ENCODE results near the gene CHAF1A.

Gene CHAF1A

GRCh38 chr19:4396949-4397783 is 5.3 kb upstream of the CHAF1A start:
- TF ChIP-seq EZH2phosphoT487 (conservative IDR thresholded peaks at IDR 0.05; ENCODE audit: low read length), result no peak
- no peak for TF ChIP-seq CTCF (IDR thresholded peaks at IDR 0.05; ENCODE audit: insufficient read depth, low read length, poor library complexity, severe bottlenecking)
- Histone ChIP-seq H3K27me3 (ENCODE audit: low read length) (no peaks in the 10 kb centered on the region), H2AFZ (ENCODE audit: low read depth, low read length, severe bottlenecking) (no peak overlapping the region), H3K79me2 (ENCODE audit: insufficient read depth, low read length) (peaks cover 77% of the 10 kb centered on the region), H3K4me2 (ENCODE audit: low read depth, low read length, poor library complexity, severe bottlenecking) (no peak overlapping the region), H3F3A (ENCODE audit: insufficient read depth) (peaks cover 8% of the 10 kb centered on the region; the same call in 1 of the 2 replicates), H3K4me3 (ENCODE audit: insufficient read depth, low read length, poor library complexity, severe bottlenecking) (no peak overlapping the region), H3K9me3 (ENCODE audit: insufficient read depth, low read length) (no peaks in the 10 kb centered on the region), H3K27ac (ENCODE audit: low read depth, low read length) (no peak overlapping the region), H3K9ac (ENCODE audit: low read length) (no peak overlapping the region), H3K9me2 (replicated peaks; ENCODE audit: insufficient read depth, low read length) (no peaks in the 10 kb centered on the region), H3K36me3 (ENCODE audit: low read length) (0 out of 2 replicates have a peak, but pooled peaks cover 3% of the 10 kb centered on the region), H4K20me1 (ENCODE audit: low read depth, low read length) (peaks cover 5% of the 10 kb centered on the region; the same call in 1 of the 2 replicates)

- peaks cover 6% of the 10 kb centered on the region; the same call in 1 of the 2 replicates for H3K36me3 ChIP-seq (ENCODE audit: low read length)
- peaks cover 5% of the 10 kb centered on the region; the same call in 1 of the 2 replicates for H4K20me1 ChIP-seq (ENCODE audit: low read depth, low read length)
- H3K79me2 ChIP-seq (ENCODE audit: insufficient read depth, low read length), result peaks cover 76% of the 10 kb centered on the region
- H3K4me3 ChIP-seq (ENCODE audit: insufficient read depth, low read length, poor library complexity, severe bottlenecking), result peak overlapping the region; percentile 84
- H2AFZ ChIP-seq (ENCODE audit: low read depth, low read length, severe bottlenecking), result peak overlapping the region; percentile 6
- no peaks in the 10 kb centered on the region for H3K9me3 ChIP-seq (ENCODE audit: insufficient read depth, low read length)
- TF ChIP-seq CTCF (IDR thresholded peaks at IDR 0.05; ENCODE audit: insufficient read depth, low read length, poor library complexity, severe bottlenecking), result no peak
- TF ChIP-seq EZH2phosphoT487 (conservative IDR thresholded peaks at IDR 0.05; ENCODE audit: low read length), result no peak
- H3K9ac ChIP-seq (ENCODE audit: low read length), result peak overlapping the region; percentile 92
- H3K9me2 ChIP-seq (replicated peaks; ENCODE audit: insufficient read depth, low read length), result no peaks in the 10 kb centered on the region
- H3K27ac ChIP-seq (ENCODE audit: low read depth, low read length), result peak overlapping the region; percentile 53
- H3F3A ChIP-seq (ENCODE audit: insufficient read depth), result peaks cover 8% of the 10 kb centered on the region; the same call in 1 of the 2 replicates
- H3K4me2 ChIP-seq (ENCODE audit: low read depth, low read length, poor library complexity, severe bottlenecking), result peak overlapping the region; percentile 59
- no peaks in the 10 kb centered on the region for H3K27me3 ChIP-seq (ENCODE audit: low read length)
Measured at GRCh38 chr19:4399812-4400134, 2.7 kb upstream of the CHAF1A start.

GRCh38 chr19:4400135-4400936 is 2.1 kb upstream of the CHAF1A start, which contains the start of gene SH3GL1:
Gene SH3GL1 (minus strand): TSS chr19:4400547. CDS start chr19:4400368, 179 bp downstream.
- Histone ChIP-seq H3K79me2 (ENCODE audit: insufficient read depth, low read length) (peaks cover 76% of the 10 kb centered on the region), H3K27me3 (ENCODE audit: low read length) (no peaks in the 10 kb centered on the region), H3K27ac (ENCODE audit: low read depth, low read length) (peak within 1 kb of the TSS; percentile 62), H3K9me2 (replicated peaks; ENCODE audit: insufficient read depth, low read length) (no peaks in the 10 kb centered on the region), H3K9me3 (ENCODE audit: insufficient read depth, low read length) (no peaks in the 10 kb centered on the region), H4K20me1 (ENCODE audit: low read depth, low read length) (peaks cover 5% of the 10 kb centered on the region; the same call in 1 of the 2 replicates), H3K4me2 (ENCODE audit: low read depth, low read length, poor library complexity, severe bottlenecking) (peak within 1 kb of the TSS; percentile 84), H2AFZ (ENCODE audit: low read depth, low read length, severe bottlenecking) (peak within 1 kb of the TSS; percentile 6), H3K9ac (ENCODE audit: low read length) (peak within 1 kb of the TSS; percentile 99), H3K4me3 (ENCODE audit: insufficient read depth, low read length, poor library complexity, severe bottlenecking) (peak within 1 kb of the TSS; percentile 84), H3F3A (ENCODE audit: insufficient read depth) (peaks cover 8% of the 10 kb centered on the region; the same call in 1 of the 2 replicates), H3K36me3 (ENCODE audit: low read length) (peaks cover 7% of the 10 kb centered on the region; the same call in 1 of the 2 replicates)
- TF ChIP-seq EZH2phosphoT487 (conservative IDR thresholded peaks at IDR 0.05; ENCODE audit: low read length) (no peak), CTCF (IDR thresholded peaks at IDR 0.05; ENCODE audit: insufficient read depth, low read length, poor library complexity, severe bottlenecking) (peak; percentile 77)
